HEK293 (cell line): ENCODE results near the gene ZP3.
A peak's percentile ranks its signal among the peaks of the same experiment; 100 is the strongest.

ENCODE experiments used
- GFI1B ChIP-seq: fragments of 450-650 bp; formaldehyde crosslinking; IDR thresholded peaks from 2 replicates; pipeline ENCODE4 v1.5.1; 2016; ENCODE audit warnings: missing biosample characterization, missing genetic modification characterization
- PRDM6 ChIP-seq: fragments of 450-650 bp; formaldehyde crosslinking; IDR thresholded peaks from 2 replicates; pipeline ENCODE4 v1.5.1; 2017; ENCODE audit warnings: missing biosample characterization, missing genetic modification characterization
- RBAK ChIP-seq: fragments of 450-650 bp; formaldehyde crosslinking; IDR thresholded peaks from 2 replicates; pipeline ENCODE4 v1.5.1; 2016; ENCODE audit warnings: missing biosample characterization, missing genetic modification characterization
- YY1 ChIP-seq: fragments of 450-650 bp; formaldehyde crosslinking; IDR thresholded peaks from 2 replicates; pipeline ENCODE4 v1.5.1; 2018; ENCODE audit warnings: missing biosample characterization, missing genetic modification characterization
- YY2 ChIP-seq: fragments of 450-650 bp; formaldehyde crosslinking; IDR thresholded peaks from 2 replicates; pipeline ENCODE4 v1.5.1; 2016; ENCODE audit warnings: missing biosample characterization, missing genetic modification characterization
- ZBTB8A ChIP-seq: fragments of 450-650 bp; formaldehyde crosslinking; IDR thresholded peaks from 2 replicates; pipeline ENCODE4 v1.5.1; 2016; ENCODE audit warnings: missing biosample characterization, missing genetic modification characterization
- ZNF146 ChIP-seq: fragments of 450-650 bp; formaldehyde crosslinking; IDR thresholded peaks from 2 replicates; pipeline ENCODE4 v1.5.1; 2016; ENCODE audit warnings: missing biosample characterization, missing genetic modification characterization
- ZNF175 ChIP-seq: fragments of 450-650 bp; formaldehyde crosslinking; IDR thresholded peaks from 2 replicates; pipeline ENCODE4 v1.5.1; 2016; ENCODE audit warnings: missing biosample characterization, missing genetic modification characterization
- ZNF184 ChIP-seq: fragments of 450-650 bp; IDR thresholded peaks from 2 replicates; pipeline ENCODE4 v1.5.1; 2018; ENCODE audit warnings: missing biosample characterization, mild to moderate bottlenecking, missing genetic modification characterization
- ZNF2 ChIP-seq: fragments of 450-650 bp; formaldehyde crosslinking; IDR thresholded peaks from 2 replicates; pipeline ENCODE4 v1.5.1; 2016; ENCODE audit warnings: missing biosample characterization, missing genetic modification characterization
- ZNF354C ChIP-seq: fragments of 450-650 bp; formaldehyde crosslinking; IDR thresholded peaks from 2 replicates; pipeline ENCODE4 v1.5.1; 2016; ENCODE audit warnings: missing biosample characterization, missing genetic modification characterization, low read depth, borderline replicate concordance
- ZNF433 ChIP-seq: fragments of 450-650 bp; formaldehyde crosslinking; IDR thresholded peaks from 2 replicates; pipeline ENCODE4 v1.5.1; 2016; ENCODE audit warnings: missing biosample characterization, missing genetic modification characterization, low read depth
- ZNF660 ChIP-seq: fragments of 450-650 bp; IDR thresholded peaks from 2 replicates; pipeline ENCODE4 v1.5.1; 2018; ENCODE audit warnings: missing biosample characterization, mild to moderate bottlenecking, missing genetic modification characterization
- ZNF677 ChIP-seq: fragments of 450-650 bp; IDR thresholded peaks from 2 replicates; pipeline ENCODE4 v1.5.0; 2018; ENCODE audit warnings: missing biosample characterization, mild to moderate bottlenecking, missing genetic modification characterization, moderate library complexity
- ZNF768 ChIP-seq: fragments of 450-650 bp; formaldehyde crosslinking; IDR thresholded peaks from 2 replicates; pipeline ENCODE4 v1.5.1; 2018; ENCODE audit warnings: missing biosample characterization, mild to moderate bottlenecking, missing genetic modification characterization
- ZNF843 ChIP-seq: fragments of 450-650 bp; formaldehyde crosslinking; IDR thresholded peaks from 2 replicates; pipeline ENCODE4 v1.5.1; 2016; ENCODE audit warnings: missing biosample characterization, missing genetic modification characterization
- TF ChIP-seq, protein P1 (sequence below): fragments of 450-650 bp; formaldehyde crosslinking; IDR thresholded peaks from 2 replicates; pipeline ENCODE4 v1.5.1; 2017; ENCODE audit warnings: missing biosample characterization, mild to moderate bottlenecking, missing genetic modification characterization, moderate library complexity
- TF ChIP-seq, protein P2 (sequence below): sonication (generic); formaldehyde crosslinking; IDR thresholded peaks from 2 replicates; pipeline ENCODE4 v1.8.1; 2022; ENCODE audit warnings: mild to moderate bottlenecking, moderate library complexity, missing genetic modification reagents
- TF ChIP-seq, protein P3 (sequence below): fragments of 450-650 bp; formaldehyde crosslinking; IDR thresholded peaks from 2 replicates; pipeline ENCODE4 v1.5.1; 2016; ENCODE audit warnings: missing biosample characterization, missing genetic modification characterization, borderline replicate concordance
- TF ChIP-seq, protein P4 (sequence below): fragments of 450-650 bp; IDR thresholded peaks from 2 replicates; pipeline ENCODE4 v1.5.1; 2018; ENCODE audit warnings: missing biosample characterization, missing genetic modification characterization
- TF ChIP-seq, protein P5 (sequence below): fragments of 450-650 bp; formaldehyde crosslinking; IDR thresholded peaks from 2 replicates; pipeline ENCODE4 v1.5.1; 2016; ENCODE audit warnings: missing biosample characterization, missing genetic modification characterization

The ZP3 gene

GRCh38 chr7:76397409-76398183 is 27.2 kb upstream of the ZP3 start (continued):
- TF ChIP-seq, protein P1, sequence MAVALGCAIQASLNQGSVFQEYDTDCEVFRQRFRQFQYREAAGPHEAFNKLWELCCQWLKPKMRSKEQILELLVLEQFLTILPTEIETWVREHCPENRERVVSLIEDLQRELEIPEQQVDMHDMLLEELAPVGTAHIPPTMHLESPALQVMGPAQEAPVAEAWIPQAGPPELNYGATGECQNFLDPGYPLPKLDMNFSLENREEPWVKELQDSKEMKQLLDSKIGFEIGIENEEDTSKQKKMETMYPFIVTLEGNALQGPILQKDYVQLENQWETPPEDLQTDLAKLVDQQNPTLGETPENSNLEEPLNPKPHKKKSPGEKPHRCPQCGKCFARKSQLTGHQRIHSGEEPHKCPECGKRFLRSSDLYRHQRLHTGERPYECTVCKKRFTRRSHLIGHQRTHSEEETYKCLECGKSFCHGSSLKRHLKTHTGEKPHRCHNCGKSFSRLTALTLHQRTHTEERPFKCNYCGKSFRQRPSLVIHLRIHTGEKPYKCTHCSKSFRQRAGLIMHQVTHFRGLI (tag by site-specific recombination) = no peak; the same call in 1 of the 2 replicates
- 0 out of 2 replicates have a peak, but pooled peaks have one; percentile 31 for TF ChIP-seq YY2 (tag by site-specific recombination)
- no peak for TF ChIP-seq ZBTB8A (tag by site-specific recombination)
- TF ChIP-seq, protein P2, sequence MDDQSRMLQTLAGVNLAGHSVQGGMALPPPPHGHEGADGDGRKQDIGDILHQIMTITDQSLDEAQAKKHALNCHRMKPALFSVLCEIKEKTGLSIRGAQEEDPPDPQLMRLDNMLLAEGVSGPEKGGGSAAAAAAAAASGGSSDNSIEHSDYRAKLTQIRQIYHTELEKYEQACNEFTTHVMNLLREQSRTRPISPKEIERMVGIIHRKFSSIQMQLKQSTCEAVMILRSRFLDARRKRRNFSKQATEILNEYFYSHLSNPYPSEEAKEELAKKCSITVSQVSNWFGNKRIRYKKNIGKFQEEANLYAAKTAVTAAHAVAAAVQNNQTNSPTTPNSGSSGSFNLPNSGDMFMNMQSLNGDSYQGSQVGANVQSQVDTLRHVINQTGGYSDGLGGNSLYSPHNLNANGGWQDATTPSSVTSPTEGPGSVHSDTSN (CRISPR knock-in tag) = no peak
- no peak for TF ChIP-seq GFI1B (tag by site-specific recombination)
- TF ChIP-seq RBAK (tag by site-specific recombination) = no peak
- TF ChIP-seq YY1 (tag by site-specific recombination) = 0 out of 2 replicates have a peak, but pooled peaks have one; percentile 30
- no peak for TF ChIP-seq ZNF660 (tag by site-specific recombination)
- TF ChIP-seq ZNF843 (tag by site-specific recombination) = no peak
- no peak for TF ChIP-seq PRDM6 (tag by site-specific recombination)
- no peak for TF ChIP-seq ZNF677 (tag by site-specific recombination)
- no peak for TF ChIP-seq ZNF354C
- no peak for TF ChIP-seq ZNF768 (tag by site-specific recombination)
- TF ChIP-seq, protein P3, sequence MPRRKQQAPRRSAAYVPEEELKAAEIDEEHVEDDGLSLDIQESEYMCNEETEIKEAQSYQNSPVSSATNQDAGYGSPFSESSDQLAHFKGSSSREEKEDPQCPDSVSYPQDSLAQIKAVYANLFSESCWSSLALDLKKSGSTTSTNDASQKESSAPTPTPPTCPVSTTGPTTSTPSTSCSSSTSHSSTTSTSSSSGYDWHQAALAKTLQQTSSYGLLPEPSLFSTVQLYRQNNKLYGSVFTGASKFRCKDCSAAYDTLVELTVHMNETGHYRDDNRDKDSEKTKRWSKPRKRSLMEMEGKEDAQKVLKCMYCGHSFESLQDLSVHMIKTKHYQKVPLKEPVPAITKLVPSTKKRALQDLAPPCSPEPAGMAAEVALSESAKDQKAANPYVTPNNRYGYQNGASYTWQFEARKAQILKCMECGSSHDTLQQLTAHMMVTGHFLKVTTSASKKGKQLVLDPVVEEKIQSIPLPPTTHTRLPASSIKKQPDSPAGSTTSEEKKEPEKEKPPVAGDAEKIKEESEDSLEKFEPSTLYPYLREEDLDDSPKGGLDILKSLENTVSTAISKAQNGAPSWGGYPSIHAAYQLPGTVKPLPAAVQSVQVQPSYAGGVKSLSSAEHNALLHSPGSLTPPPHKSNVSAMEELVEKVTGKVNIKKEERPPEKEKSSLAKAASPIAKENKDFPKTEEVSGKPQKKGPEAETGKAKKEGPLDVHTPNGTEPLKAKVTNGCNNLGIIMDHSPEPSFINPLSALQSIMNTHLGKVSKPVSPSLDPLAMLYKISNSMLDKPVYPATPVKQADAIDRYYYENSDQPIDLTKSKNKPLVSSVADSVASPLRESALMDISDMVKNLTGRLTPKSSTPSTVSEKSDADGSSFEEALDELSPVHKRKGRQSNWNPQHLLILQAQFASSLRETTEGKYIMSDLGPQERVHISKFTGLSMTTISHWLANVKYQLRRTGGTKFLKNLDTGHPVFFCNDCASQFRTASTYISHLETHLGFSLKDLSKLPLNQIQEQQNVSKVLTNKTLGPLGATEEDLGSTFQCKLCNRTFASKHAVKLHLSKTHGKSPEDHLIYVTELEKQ (tag by site-specific recombination) = no peak
- peak; percentile 44; the same call in 1 of the 2 replicates for TF ChIP-seq ZNF184 (tag by site-specific recombination)
- TF ChIP-seq ZNF175 = no peak
- no peak for TF ChIP-seq ZNF433 (tag by site-specific recombination)
- TF ChIP-seq ZNF2 (tag by site-specific recombination) = 0 out of 2 replicates have a peak, but pooled peaks have one; percentile 29
- TF ChIP-seq ZNF146 (tag by site-specific recombination) = no peak
- TF ChIP-seq, protein P4, sequence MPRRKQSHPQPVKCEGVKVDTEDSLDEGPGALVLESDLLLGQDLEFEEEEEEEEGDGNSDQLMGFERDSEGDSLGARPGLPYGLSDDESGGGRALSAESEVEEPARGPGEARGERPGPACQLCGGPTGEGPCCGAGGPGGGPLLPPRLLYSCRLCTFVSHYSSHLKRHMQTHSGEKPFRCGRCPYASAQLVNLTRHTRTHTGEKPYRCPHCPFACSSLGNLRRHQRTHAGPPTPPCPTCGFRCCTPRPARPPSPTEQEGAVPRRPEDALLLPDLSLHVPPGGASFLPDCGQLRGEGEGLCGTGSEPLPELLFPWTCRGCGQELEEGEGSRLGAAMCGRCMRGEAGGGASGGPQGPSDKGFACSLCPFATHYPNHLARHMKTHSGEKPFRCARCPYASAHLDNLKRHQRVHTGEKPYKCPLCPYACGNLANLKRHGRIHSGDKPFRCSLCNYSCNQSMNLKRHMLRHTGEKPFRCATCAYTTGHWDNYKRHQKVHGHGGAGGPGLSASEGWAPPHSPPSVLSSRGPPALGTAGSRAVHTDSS (tag by site-specific recombination) = no peak
- TF ChIP-seq, protein P5, sequence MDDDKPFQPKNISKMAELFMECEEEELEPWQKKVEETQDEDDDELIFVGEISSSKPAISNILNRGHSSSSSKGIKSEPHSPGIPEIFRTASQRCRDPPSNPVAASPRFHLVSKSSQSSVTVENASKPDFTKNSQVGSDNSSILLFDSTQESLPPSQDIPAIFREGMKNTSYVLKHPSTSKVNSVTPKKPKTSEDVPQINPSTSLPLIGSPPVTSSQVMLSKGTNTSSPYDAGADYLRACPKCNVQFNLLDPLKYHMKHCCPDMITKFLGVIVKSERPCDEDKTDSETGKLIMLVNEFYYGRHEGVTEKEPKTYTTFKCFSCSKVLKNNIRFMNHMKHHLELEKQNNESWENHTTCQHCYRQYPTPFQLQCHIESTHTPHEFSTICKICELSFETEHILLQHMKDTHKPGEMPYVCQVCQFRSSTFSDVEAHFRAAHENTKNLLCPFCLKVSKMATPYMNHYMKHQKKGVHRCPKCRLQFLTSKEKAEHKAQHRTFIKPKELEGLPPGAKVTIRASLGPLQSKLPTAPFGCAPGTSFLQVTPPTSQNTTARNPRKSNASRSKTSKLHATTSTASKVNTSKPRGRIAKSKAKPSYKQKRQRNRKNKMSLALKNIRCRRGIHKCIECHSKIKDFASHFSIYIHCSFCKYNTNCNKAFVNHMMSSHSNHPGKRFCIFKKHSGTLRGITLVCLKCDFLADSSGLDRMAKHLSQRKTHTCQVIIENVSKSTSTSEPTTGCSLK (tag by site-specific recombination) = no peak
